ENCODE results near the gene CGB3.
"Not testable (repeated sequence)": the region's sequence is repeated elsewhere in the genome, so short reads cannot be mapped to it uniquely, and the experiment has no call there.

DNA sequence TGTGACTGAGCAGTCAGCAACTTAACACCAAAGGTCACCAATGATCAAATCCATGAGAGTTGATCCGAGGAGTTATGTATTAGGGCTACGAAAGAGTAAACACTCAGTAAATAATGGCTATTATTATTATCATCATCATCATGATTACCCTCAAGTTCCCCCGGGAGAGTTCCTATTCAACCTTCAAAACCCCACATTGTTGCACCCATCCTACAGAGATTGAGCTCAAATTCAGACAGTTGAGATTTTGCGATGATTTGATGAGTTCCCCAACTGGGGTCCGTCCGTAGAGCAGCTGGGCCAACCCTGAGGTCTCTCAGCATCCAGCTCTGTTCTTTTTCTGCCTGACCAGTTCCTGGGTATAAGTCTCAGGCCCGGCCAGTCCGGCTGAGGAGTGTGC lies 14.0 kb upstream of the CGB3 start:
- not testable (repeated sequence) for TF ChIP-seq POLR2A, EP300, POLR2AphosphoS5 (IDR thresholded peaks at IDR 0.05)
- TF ChIP-seq, protein P1, sequence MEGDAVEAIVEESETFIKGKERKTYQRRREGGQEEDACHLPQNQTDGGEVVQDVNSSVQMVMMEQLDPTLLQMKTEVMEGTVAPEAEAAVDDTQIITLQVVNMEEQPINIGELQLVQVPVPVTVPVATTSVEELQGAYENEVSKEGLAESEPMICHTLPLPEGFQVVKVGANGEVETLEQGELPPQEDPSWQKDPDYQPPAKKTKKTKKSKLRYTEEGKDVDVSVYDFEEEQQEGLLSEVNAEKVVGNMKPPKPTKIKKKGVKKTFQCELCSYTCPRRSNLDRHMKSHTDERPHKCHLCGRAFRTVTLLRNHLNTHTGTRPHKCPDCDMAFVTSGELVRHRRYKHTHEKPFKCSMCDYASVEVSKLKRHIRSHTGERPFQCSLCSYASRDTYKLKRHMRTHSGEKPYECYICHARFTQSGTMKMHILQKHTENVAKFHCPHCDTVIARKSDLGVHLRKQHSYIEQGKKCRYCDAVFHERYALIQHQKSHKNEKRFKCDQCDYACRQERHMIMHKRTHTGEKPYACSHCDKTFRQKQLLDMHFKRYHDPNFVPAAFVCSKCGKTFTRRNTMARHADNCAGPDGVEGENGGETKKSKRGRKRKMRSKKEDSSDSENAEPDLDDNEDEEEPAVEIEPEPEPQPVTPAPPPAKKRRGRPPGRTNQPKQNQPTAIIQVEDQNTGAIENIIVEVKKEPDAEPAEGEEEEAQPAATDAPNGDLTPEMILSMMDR (IDR thresholded peaks at IDR 0.05), result not testable (repeated sequence)
